ENCODE data around the gene SYCP2. TPM values are rescaled to one million over a fixed set of nuclear protein-coding genes. Genes with fewer than 3 reads are reported as not detected.
"Not testable (repeated sequence)": the region's sequence is repeated elsewhere in the genome, so short reads cannot be mapped to it uniquely, and the experiment has no call there.

Gene SYCP2
- total and polyA plus RNA-seq, 2 donors from 2014 or later, result 2.1 to 3.0 TPM

- Histone ChIP-seq H3K27me3 (ENCODE audit: control insufficient read depth, insufficient read depth, low read length) (no peaks in the 10 kb centered on the region), H3K36me3 (ENCODE audit: control insufficient read depth in 2 of 3, insufficient read depth in 3 of 3, low read length in 3 of 3) (no peaks in the 10 kb centered on the region), H3K9me3 (ENCODE audit: control insufficient read depth in 2 of 3, insufficient read depth in 1 of 3, low read length in 3 of 3) (no peaks in the 10 kb centered on the region), H3K4me1 (ENCODE audit: control insufficient read depth in 2 of 3, insufficient read depth in 2 of 3, low read depth in 1 of 3, low read length in 3 of 3) (no peaks in the 10 kb centered on the region), H3K9ac (ENCODE audit: low read length in 3 of 3) (no peak overlapping the region), H3K27ac (ENCODE audit: low read depth in 2 of 2, low read length in 2 of 2) (no peak overlapping the region), H3K4me3 (ENCODE audit: low read length in 3 of 3) (no peak overlapping the region)
- TF ChIP-seq CTCF (IDR thresholded peaks at IDR 0.05; ENCODE audit: borderline replicate concordance, extremely low read depth, insufficient read depth), result no peak
- no peak for DNase-seq
- intact Hi-C loops (cut with DNase I), result no loop called here
- no peak for FAIRE-seq
These were observed 41.9 kb downstream of the SYCP2 start for GRCh38 chr20:59891581-59891980.

- FAIRE-seq; H3K9me3 ChIP-seq (ENCODE audit: control insufficient read depth in 2 of 3, insufficient read depth in 1 of 3, low read length in 3 of 3); H3K4me3 ChIP-seq (ENCODE audit: low read length in 3 of 3); H3K4me1 ChIP-seq (ENCODE audit: control insufficient read depth in 2 of 3, insufficient read depth in 2 of 3, low read depth in 1 of 3, low read length in 3 of 3); intact Hi-C loops (cut with DNase I); H3K27me3 ChIP-seq (ENCODE audit: control insufficient read depth, insufficient read depth, low read length); DNase-seq; H3K9ac ChIP-seq (ENCODE audit: low read length in 3 of 3); H3K27ac ChIP-seq (ENCODE audit: low read depth in 2 of 2, low read length in 2 of 2); H3K36me3 ChIP-seq (ENCODE audit: control insufficient read depth in 2 of 3, insufficient read depth in 3 of 3, low read length in 3 of 3): not testable (repeated sequence)
These were observed 43.4 kb downstream of the SYCP2 start for GRCh38 chr20:59890035-59890434.

GRCh38 chr20:59888050-59888449 lies 45.4 kb downstream of the SYCP2 start:
- no peak for TF ChIP-seq CTCF (IDR thresholded peaks at IDR 0.05; ENCODE audit: borderline replicate concordance, extremely low read depth, insufficient read depth)
- Histone ChIP-seq H3K36me3 (ENCODE audit: control insufficient read depth in 2 of 3, insufficient read depth in 3 of 3, low read length in 3 of 3) (no peaks in the 10 kb centered on the region), H3K4me1 (ENCODE audit: control insufficient read depth in 2 of 3, insufficient read depth in 2 of 3, low read depth in 1 of 3, low read length in 3 of 3) (no peaks in the 10 kb centered on the region), H3K9ac (ENCODE audit: low read length in 3 of 3) (no peak overlapping the region), H3K27me3 (ENCODE audit: control insufficient read depth, insufficient read depth, low read length) (no peaks in the 10 kb centered on the region), H3K4me3 (ENCODE audit: low read length in 3 of 3) (no peak overlapping the region), H3K9me3 (ENCODE audit: control insufficient read depth in 2 of 3, insufficient read depth in 1 of 3, low read length in 3 of 3) (no peaks in the 10 kb centered on the region), H3K27ac (ENCODE audit: low read depth in 2 of 2, low read length in 2 of 2) (no peak overlapping the region)
- intact Hi-C loops (cut with DNase I), result no loop called here
- no peak for FAIRE-seq
- DNase-seq, result no peak

- no peaks in the 10 kb centered on the region for H3K4me1 ChIP-seq (ENCODE audit: control insufficient read depth in 2 of 3, insufficient read depth in 2 of 3, low read depth in 1 of 3, low read length in 3 of 3)
- no peak for TF ChIP-seq CTCF (IDR thresholded peaks at IDR 0.05; ENCODE audit: borderline replicate concordance, extremely low read depth, insufficient read depth)
- H3K9ac ChIP-seq (ENCODE audit: low read length in 3 of 3), result no peak overlapping the region
- no peaks in the 10 kb centered on the region for H3K27me3 ChIP-seq (ENCODE audit: control insufficient read depth, insufficient read depth, low read length)
- intact Hi-C loops (cut with DNase I), result no loop called here
- DNase-seq (no peak), FAIRE-seq (no peak)
- H3K9me3 ChIP-seq (ENCODE audit: control insufficient read depth in 2 of 3, insufficient read depth in 1 of 3, low read length in 3 of 3), result no peaks in the 10 kb centered on the region
- no peak overlapping the region for H3K27ac ChIP-seq (ENCODE audit: low read depth in 2 of 2, low read length in 2 of 2)
- no peaks in the 10 kb centered on the region for H3K36me3 ChIP-seq (ENCODE audit: control insufficient read depth in 2 of 3, insufficient read depth in 3 of 3, low read length in 3 of 3)
- no peak overlapping the region for H3K4me3 ChIP-seq (ENCODE audit: low read length in 3 of 3)
These were observed 48.9 kb downstream of the SYCP2 start for GRCh38 chr20:59884494-59884893.
